Globus pallidus (tissue), 1 donor: ENCODE data around the gene DNAAF6.

Experiments
- DNase-seq: peaks from one replicate; pipeline ENCODE4 v3.0.0-alpha.2; 2015; ENCODE audit warnings: low spot score

The DNAAF6 gene

DNA sequence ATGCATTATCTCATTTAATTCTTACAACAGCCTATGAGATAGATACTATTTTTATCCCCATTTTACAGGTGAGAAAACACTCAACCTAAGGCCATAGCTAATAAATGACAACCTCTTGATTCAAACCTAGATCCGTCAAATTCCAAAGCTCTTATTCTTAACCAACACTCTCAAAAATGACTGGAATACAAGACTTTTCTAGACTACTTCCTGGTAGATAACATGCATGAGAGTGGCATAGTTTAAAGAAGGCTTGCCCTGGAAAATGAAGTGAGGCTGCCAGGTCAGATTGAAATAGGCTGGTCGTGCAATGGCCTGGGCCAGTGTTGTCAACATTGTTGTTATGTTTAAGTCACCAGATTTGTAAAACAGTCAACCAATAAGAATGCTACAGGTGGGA lies 86.6 kb downstream of the DNAAF6 start:
- no peak for DNase-seq
